IMR-90 (cell line): ENCODE results near the gene PPP1R16B. TPM values are rescaled to one million over a fixed set of nuclear protein-coding genes. Genes with fewer than 3 reads are reported as not detected.
"Not testable (repeated sequence)": the region's sequence is repeated elsewhere in the genome, so short reads cannot be mapped to it uniquely, and the experiment has no call there.

Experiments
- ATAC-seq: fragments of 200-7000 bp; cut with Tn5 transposase; 2 replicates; pipeline ENCODE4 v1.9.1; 2020; ENCODE audit warnings: low read depth, mild to moderate bottlenecking, moderate library complexity
- BruUV-seq: library from RNA; stranded (reverse); fragments of 400-500 nt; replicated peaks from 2 replicates; lab custom pipeline; 2021; lab: Mats Ljungman, UMichigan
- CTCF ChIA-PET: fragments of 300-600 bp; formaldehyde crosslinking; extraction: SDS; loops from one replicate; lab custom pipeline; 2021; ENCODE audit warnings: antibody characterized with exemption; lab: Yijun Ruan, JAX
- POLR2A ChIA-PET: fragments of 300-600 bp; sonication (Branson Sonifier 250); formaldehyde crosslinking; loops from one replicate; lab custom pipeline; 2022; ENCODE audit warnings: antibody characterized with exemption; ENCODE audit not compliant: unreplicated experiment; lab: Charles Lee
- DNase-seq: peaks from one replicate; pipeline ENCODE4 v3.0.0; 2013
- H2AFZ ChIP-seq: replicated peaks from 2 replicates; pipeline ENCODE3; 2013; ENCODE audit warnings: low read length, mild to moderate bottlenecking; ENCODE audit not compliant: poor library complexity
- H2AK5ac ChIP-seq: 2 replicates; pipeline ENCODE4 v1.6.1; 2013; ENCODE audit warnings: low read depth, low read length, inconsistent platforms
- H2AK9ac ChIP-seq: replicated peaks from 2 replicates; pipeline ENCODE3; 2013; ENCODE audit warnings: mild to moderate bottlenecking, low read depth, low read length, moderate library complexity; ENCODE audit not compliant: poor library complexity
- H2BK120ac ChIP-seq: 2 replicates; pipeline ENCODE4 v1.6.1; 2013; ENCODE audit warnings: low read depth, low read length, inconsistent platforms
- H2BK15ac ChIP-seq: 3 replicates; pipeline ENCODE4 v1.6.1; 2013; ENCODE audit warnings: low read depth, low read length, inconsistent platforms
- H2BK20ac ChIP-seq: 2 replicates; pipeline ENCODE4 v1.6.1; 2013; ENCODE audit warnings: low read depth, mild to moderate bottlenecking, inconsistent platforms, low read length, moderate library complexity
- H2BK5ac ChIP-seq: 2 replicates; pipeline ENCODE4 v1.6.1; 2013; ENCODE audit warnings: mild to moderate bottlenecking, low read depth, low read length, inconsistent platforms; ENCODE audit not compliant: poor library complexity, severe bottlenecking
- H3K14ac ChIP-seq: replicated peaks from 2 replicates; pipeline ENCODE4 v1.6.1; 2013; ENCODE audit warnings: low read depth, low read length, inconsistent platforms
- H3K18ac ChIP-seq: 2 replicates; pipeline ENCODE4 v1.6.1; 2013; ENCODE audit warnings: low read depth, low read length, control low read depth
- H3K23ac ChIP-seq: 2 replicates; pipeline ENCODE4 v1.6.1; 2013; ENCODE audit warnings: low read depth, low read length, inconsistent platforms
- H3K27ac ChIP-seq: 2 replicates; pipeline ENCODE4 v1.5.1; 2013; ENCODE audit warnings: mild to moderate bottlenecking, control low read depth, low read length; ENCODE audit not compliant: insufficient read depth
- H3K27me3 ChIP-seq: 2 replicates; pipeline ENCODE4 v1.6.1; 2013; ENCODE audit warnings: low read length; ENCODE audit not compliant: control insufficient read depth, insufficient read depth
- H3K36me3 ChIP-seq: 2 replicates; pipeline ENCODE4 v1.6.1; 2013; ENCODE audit warnings: low read length, mixed read lengths; ENCODE audit not compliant: control insufficient read depth, insufficient read depth
- H3K4ac ChIP-seq: 2 replicates; pipeline ENCODE4 v1.6.1; 2013; ENCODE audit warnings: low read depth, low read length, inconsistent platforms
- H3K4me1 ChIP-seq: 2 replicates; pipeline ENCODE4 v1.6.1; 2013; ENCODE audit warnings: low read length, mixed read lengths; ENCODE audit not compliant: control insufficient read depth, insufficient read depth
- H3K4me2 ChIP-seq: 2 replicates; pipeline ENCODE4 v1.6.1; 2013; ENCODE audit warnings: low read depth, mild to moderate bottlenecking, control low read depth, low read length, moderate library complexity
- H3K4me3 ChIP-seq: 2 replicates; pipeline ENCODE4 v1.5.1; 2013; ENCODE audit warnings: low read depth, mild to moderate bottlenecking, control low read depth, low read length, moderate library complexity; ENCODE audit not compliant: insufficient read depth
- H3K56ac ChIP-seq: 2 replicates; pipeline ENCODE4 v1.6.1; 2013; ENCODE audit warnings: low read length, inconsistent platforms; ENCODE audit not compliant: insufficient read depth; ENCODE audit errors: extremely low read depth
- H3K79me1 ChIP-seq, 2 experiments: 2 replicates each; pipeline ENCODE4 v1.6.1; 2013; ENCODE audit warnings: low read length in 2 of 2, inconsistent platforms in 1 of 2, low read depth in 1 of 2
- H3K9ac ChIP-seq: 2 replicates; pipeline ENCODE4 v1.6.1; 2013; ENCODE audit warnings: low read depth, low read length, control low read depth
- H3K9me1 ChIP-seq: 2 replicates; pipeline ENCODE4 v1.6.1; 2013; ENCODE audit warnings: low read length, inconsistent platforms; ENCODE audit not compliant: insufficient read depth
- H3K9me3 ChIP-seq: 2 replicates; pipeline ENCODE4 v1.6.1; 2013; ENCODE audit warnings: low read length; ENCODE audit not compliant: control insufficient read depth, insufficient read depth
- H4K20me1 ChIP-seq: 2 replicates; pipeline ENCODE4 v1.6.1; 2013; ENCODE audit warnings: low read length, inconsistent platforms; ENCODE audit not compliant: insufficient read depth
- H4K5ac ChIP-seq: 2 replicates; pipeline ENCODE4 v1.6.1; 2013; ENCODE audit warnings: mild to moderate bottlenecking, low read depth, low read length, control low read depth
- H4K8ac ChIP-seq, 2 experiments: 2 replicates each; pipeline ENCODE4 v1.6.1; 2013; ENCODE audit warnings: low read depth in 2 of 2, low read length in 2 of 2, control low read depth in 1 of 2, inconsistent platforms in 1 of 2
- H4K91ac ChIP-seq: 2 replicates; pipeline ENCODE4 v1.6.1; 2013; ENCODE audit warnings: low read depth, low read length, inconsistent platforms; ENCODE audit not compliant: insufficient read depth
- CHD1 ChIP-seq: IDR thresholded peaks from 2 replicates; pipeline ENCODE4 v1.6.1; 2012; ENCODE audit warnings: low read depth, low read length, improper control_type of control experiment
- MXI1 ChIP-seq: IDR thresholded peaks from 2 replicates; pipeline ENCODE4 v1.6.1; 2012; ENCODE audit warnings: low read depth, mild to moderate bottlenecking, low read length, moderate library complexity, borderline replicate concordance
- NFE2L2 ChIP-seq: fragments of 150-350 bp; IDR thresholded peaks from 2 replicates; pipeline ENCODE4 v1.6.1; 2016; ENCODE audit warnings: low read depth, mild to moderate bottlenecking, low read length
- RCOR1 ChIP-seq: IDR thresholded peaks from 2 replicates; pipeline ENCODE4 v1.6.1; 2012; ENCODE audit warnings: mild to moderate bottlenecking, low read length, improper control_type of control experiment; ENCODE audit not compliant: insufficient replicate concordance
- WGBS, 2 experiments: methylation state at CpG; one replicate each; pipeline versions ENCODE4 v1.1.5 to v1.1.7; 2013; ENCODE audit warnings: missing lambda C conversion rate in 2 of 2; ENCODE audit not compliant: insufficient read length in 1 of 2; ENCODE audit errors: extremely low coverage in 2 of 2; 5-methylcytosine and 5-hydroxymethylcytosine counted together
- dilution Hi-C: fragments of 300-500 bp; cut with HindIII; formaldehyde crosslinking; loops from one replicate; pipeline ENCODE4 v1.14.3; 2018; ENCODE audit warnings: low sequenced_read_pairs; ENCODE audit not compliant: unreplicated experiment
- in situ Hi-C: fragments of 300-500 bp; cut with MboI; formaldehyde crosslinking; loops from 3 replicates; pipeline ENCODE4 v1.14.3; 2019; ENCODE audit warnings: low sequenced_read_pairs, inconsistent platforms, mixed read lengths
- intact Hi-C: fragments of 100-400 bp; cut with micrococcal nuclease; formaldehyde crosslinking; loops from 2 replicates; pipeline ENCODE4 v1.10.0; 2022
- polyA plus RNA-seq, 3 experiments: library from polyadenylated mRNA; depleted of rRNA; stranded (reverse); fragments of >200 nt; gene quantifications; 2 replicates each; pipeline ENCODE4 v1.2.3, GENCODE V29; 2012; ENCODE audit warnings: low replicate concordance in 1 of 3
- total RNA-seq: library from RNA; depleted of rRNA; stranded (reverse); fragments of >200 nt; gene quantifications from 2 replicates; pipeline ENCODE4 v1.2.3, GENCODE V29; 2012
- TF ChIP-seq, protein P1 (sequence below): fragments of 150-350 bp; IDR thresholded peaks from 2 replicates; pipeline ENCODE4 v1.6.1; 2017; ENCODE audit warnings: mild to moderate bottlenecking, antibody characterized with exemption, low read length, low read depth

Gene PPP1R16B
- total and polyA plus RNA-seq, 2 of the 4 experiments (the other 2 are of a cell fraction) = not detected

DNA sequence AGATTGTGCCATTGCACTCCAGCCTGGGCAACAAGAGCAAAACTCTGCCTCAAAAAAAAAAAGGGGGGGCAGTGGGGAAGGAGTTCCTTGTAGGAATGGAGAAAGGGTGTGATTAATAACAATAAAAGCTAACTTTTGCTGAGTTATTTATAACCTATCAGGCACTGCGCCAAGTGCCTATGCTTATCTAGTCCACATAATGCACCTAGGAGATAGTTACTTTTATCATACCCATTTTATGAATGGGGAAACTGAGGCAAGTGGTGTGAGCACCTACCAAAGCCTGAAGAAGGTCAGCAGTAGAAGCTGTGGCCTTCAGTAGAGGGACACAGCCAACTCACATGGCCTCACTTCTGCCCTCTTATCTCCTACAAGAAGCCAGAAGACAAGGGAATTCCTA is 13.6 kb upstream of the PPP1R16B start:
- Histone ChIP-seq H3K18ac (no peak overlapping the region), H2BK20ac (no peak overlapping the region), H3K23ac (no peak overlapping the region), H3K4me1 (no peaks in the 10 kb centered on the region), H3K9ac (no peak overlapping the region), H3K9me3 (no peaks in the 10 kb centered on the region), H3K79me1 (no peaks in the 10 kb centered on the region), H2BK15ac (no peak overlapping the region), H2BK120ac (no peak overlapping the region), H3K4me2 (no peak overlapping the region), H4K91ac (no peak overlapping the region), H3K27ac (no peak overlapping the region), H3K36me3 (no peaks in the 10 kb centered on the region), H4K5ac (no peak overlapping the region), H3K4ac (no peak overlapping the region), H3K4me3 (no peak overlapping the region), H2BK5ac (no peak overlapping the region), H3K27me3 (peaks cover 8% of the 10 kb centered on the region), H3K56ac (no peak overlapping the region), H3K9me1 (no peaks in the 10 kb centered on the region), H4K20me1 (no peaks in the 10 kb centered on the region), H3K14ac (no peak overlapping the region), H2AK9ac (no peak overlapping the region), H4K8ac (no peak overlapping the region), H2AK5ac (no peak overlapping the region), H2AFZ (no peak overlapping the region)
- no peak for ATAC-seq
- ChIA-PET CTCF (no interaction called here), POLR2A (no interaction called here)
- in situ Hi-C loops = no loop called here
- no peak for TF ChIP-seq MXI1
- no peak for TF ChIP-seq NFE2L2
- TF ChIP-seq RCOR1 = no peak
- no peak for TF ChIP-seq CHD1
- TF ChIP-seq, protein P1, sequence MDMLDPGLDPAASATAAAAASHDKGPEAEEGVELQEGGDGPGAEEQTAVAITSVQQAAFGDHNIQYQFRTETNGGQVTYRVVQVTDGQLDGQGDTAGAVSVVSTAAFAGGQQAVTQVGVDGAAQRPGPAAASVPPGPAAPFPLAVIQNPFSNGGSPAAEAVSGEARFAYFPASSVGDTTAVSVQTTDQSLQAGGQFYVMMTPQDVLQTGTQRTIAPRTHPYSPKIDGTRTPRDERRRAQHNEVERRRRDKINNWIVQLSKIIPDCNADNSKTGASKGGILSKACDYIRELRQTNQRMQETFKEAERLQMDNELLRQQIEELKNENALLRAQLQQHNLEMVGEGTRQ = no peak
- dilution Hi-C loops = no loop called here
- BruUV-seq = no TSS peak
- no peak for DNase-seq
- intact Hi-C loops = no loop called here
- no CpG with 5 or more reads among the region's 1 CpG for WGBS, 2 experiments

DNA sequence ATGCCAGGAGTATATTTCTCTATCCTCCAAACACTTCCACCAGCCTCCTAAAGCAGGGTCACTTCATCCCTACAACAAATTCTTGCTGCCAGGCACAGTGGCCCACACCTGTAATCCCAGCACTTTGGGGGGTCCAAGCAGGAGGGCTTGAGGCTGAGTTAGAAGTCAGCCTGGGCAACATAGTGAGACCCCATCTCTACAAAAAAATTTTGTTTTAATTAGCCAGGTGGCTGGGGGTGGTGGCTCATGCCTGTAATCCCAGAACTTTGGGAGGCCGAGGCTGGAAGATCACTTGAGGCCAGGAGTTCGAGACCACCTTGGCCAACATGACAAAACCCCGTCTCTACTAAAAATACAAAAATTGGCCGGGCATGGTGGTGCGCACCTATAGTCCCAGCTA is 11.4 kb upstream of the PPP1R16B start:
- H3K36me3 ChIP-seq, ATAC-seq, H4K5ac ChIP-seq, H2BK20ac ChIP-seq, H4K91ac ChIP-seq, DNase-seq, H2AK9ac ChIP-seq, H3K79me1 ChIP-seq, POLR2A ChIA-PET, H2AK5ac ChIP-seq, H2BK120ac ChIP-seq, H3K9me1 ChIP-seq, H3K23ac ChIP-seq, H3K4me2 ChIP-seq, BruUV-seq, H3K4me3 ChIP-seq, H4K8ac ChIP-seq, H3K4ac ChIP-seq, H3K9me3 ChIP-seq, H3K4me1 ChIP-seq, H3K9ac ChIP-seq, H3K27ac ChIP-seq, H3K18ac ChIP-seq, H3K56ac ChIP-seq, in situ Hi-C loops, H2BK5ac ChIP-seq, H3K14ac ChIP-seq, dilution Hi-C loops, intact Hi-C loops, H4K20me1 ChIP-seq, H2AFZ ChIP-seq, H2BK15ac ChIP-seq: not testable (repeated sequence)
- H3K27me3 ChIP-seq = peaks cover 11% of the 10 kb centered on the region
- no CpG with 5 or more reads among the region's 5 CpGs for WGBS, 2 experiments
- CTCF ChIA-PET = interaction anchor here (0.6 kb wide), 1 partner anchor 94 kb away, joined by 5 read pairs; no protein-coding TSS in a partner anchor
